HG02943 (cell line): ENCODE data around the gene CBX7.

ENCODE experiments used
- ATAC-seq: cut with Tn5 transposase; IDR thresholded peaks from one replicate; pipeline ENCODE4 v1.9.1; 2021; ENCODE audit warnings: mild to moderate bottlenecking, low read depth, moderate library complexity; ENCODE audit not compliant: unreplicated experiment

Gene CBX7

DNA sequence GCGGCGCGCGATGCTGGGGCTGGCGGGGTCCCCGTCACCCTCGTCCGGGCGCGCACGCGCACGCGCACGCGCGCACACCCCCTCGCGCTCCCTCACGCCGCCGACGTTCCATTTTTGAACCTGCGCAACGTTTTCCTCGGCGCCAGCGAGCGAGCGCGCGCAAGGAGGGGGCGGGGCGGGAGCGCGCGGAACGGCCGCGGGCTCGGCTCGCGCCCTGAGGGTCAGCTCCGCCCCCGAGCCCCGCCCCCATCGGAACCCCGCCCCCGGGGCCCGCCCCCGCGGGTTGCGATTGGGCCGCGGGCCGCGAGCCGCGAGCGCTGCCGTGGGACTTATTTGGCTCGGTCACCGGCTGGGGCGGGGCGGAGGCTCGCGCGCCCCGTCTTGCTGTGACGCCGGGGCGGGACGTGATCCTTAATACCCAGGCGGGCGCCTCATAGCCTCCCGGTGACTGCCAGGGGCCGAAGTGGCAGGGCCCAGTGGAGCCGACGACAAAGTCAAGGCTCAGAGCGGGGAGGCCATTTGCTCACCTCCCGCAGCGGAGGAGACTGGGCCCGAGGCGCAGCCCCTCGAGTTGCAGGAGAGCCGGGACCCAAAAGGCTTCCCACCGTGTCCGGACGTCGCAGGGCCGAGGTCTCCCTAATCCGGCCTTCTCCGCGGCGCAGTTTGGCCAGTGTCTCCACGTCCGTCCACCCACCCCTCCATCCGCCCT lies at the start of gene CBX7:
CBX7 (minus strand) TSS at position 170 of the 709 bp plus-strand sequence. CDS start 236 bp downstream, outside the sequence.
- ATAC-seq: peak; percentile 60

DNA sequence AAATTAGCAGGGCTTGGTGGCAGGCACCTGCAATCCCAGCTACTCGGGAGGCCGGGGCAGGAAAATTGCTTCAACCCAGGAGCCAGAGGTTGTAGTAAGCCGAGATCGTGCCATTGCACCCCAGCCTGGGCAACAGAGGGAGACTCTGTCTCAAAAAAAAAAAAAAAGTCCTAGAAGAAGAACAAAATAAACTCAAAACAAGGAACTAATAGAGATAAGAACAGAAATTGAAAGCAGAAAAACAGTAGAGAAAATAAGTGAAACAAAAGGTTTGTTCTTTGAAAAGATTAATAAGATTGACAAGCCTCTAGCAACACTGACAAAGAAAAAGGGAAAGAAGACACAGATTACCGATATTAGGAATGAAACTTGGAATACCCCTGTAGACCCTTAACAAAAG lies 45.1 kb upstream of the CBX7 start:
- ATAC-seq: no peak

DNA sequence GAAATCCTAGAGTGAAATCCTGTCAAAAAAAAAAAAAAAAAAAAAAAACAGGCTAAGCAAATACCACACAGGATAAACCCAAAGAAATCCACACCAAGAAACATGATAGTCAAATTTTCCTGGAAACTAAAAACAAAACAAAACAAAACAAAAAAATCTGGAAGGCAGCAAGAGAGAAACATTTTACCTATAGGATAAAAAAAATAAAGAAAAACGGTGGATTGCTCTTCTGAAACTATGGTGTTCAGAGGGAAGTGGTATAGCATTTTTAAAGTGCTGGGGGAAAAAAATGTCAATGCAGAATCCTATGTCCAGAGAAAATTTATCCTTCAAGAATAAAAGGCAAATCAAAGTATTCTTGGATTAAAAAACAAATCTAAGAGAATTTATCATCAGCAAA lies 41.6 kb upstream of the CBX7 start:
- ATAC-seq: no peak

DNA sequence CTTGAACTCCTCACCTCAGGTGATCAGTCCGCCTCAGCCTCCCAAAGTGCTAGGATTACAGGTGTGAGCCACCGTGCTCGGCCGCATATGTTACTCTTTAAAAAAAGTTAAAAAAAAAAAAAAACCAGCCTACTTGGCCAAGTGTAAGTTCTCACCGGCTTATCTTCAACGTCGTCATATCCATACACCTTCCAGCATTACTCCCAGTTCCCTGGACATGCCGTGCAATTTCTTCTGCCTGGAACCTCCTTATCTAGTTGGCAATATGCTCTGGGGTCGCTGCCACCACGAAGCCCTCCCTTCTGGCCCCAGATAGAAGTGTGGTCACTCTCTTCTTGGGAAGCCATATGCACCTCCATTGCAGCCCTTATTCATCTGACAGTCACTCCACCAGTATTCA lies 36.3 kb upstream of the CBX7 start:
- ATAC-seq: no peak

DNA sequence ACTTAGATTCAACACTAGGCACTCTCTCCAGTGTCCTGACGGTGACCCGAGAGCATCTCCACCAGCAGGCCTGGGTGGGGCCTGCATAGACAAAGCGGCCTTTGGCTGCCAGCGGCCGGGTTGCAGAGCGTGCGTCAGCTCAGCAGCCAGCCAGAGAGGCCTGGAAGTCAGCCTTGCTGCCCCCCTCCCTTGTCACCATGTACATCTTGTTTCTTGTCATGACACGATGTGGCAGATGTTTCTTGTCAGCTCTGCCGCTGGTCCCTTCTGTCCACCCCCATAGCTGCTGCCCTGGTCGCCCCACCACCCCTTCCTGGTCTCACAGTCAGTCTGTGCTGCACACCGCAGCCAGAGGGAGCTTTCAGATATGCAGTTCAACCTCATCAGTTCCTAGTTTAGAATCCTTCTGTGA lies 33.1 kb upstream of the CBX7 start:
- no peak for ATAC-seq

DNA sequence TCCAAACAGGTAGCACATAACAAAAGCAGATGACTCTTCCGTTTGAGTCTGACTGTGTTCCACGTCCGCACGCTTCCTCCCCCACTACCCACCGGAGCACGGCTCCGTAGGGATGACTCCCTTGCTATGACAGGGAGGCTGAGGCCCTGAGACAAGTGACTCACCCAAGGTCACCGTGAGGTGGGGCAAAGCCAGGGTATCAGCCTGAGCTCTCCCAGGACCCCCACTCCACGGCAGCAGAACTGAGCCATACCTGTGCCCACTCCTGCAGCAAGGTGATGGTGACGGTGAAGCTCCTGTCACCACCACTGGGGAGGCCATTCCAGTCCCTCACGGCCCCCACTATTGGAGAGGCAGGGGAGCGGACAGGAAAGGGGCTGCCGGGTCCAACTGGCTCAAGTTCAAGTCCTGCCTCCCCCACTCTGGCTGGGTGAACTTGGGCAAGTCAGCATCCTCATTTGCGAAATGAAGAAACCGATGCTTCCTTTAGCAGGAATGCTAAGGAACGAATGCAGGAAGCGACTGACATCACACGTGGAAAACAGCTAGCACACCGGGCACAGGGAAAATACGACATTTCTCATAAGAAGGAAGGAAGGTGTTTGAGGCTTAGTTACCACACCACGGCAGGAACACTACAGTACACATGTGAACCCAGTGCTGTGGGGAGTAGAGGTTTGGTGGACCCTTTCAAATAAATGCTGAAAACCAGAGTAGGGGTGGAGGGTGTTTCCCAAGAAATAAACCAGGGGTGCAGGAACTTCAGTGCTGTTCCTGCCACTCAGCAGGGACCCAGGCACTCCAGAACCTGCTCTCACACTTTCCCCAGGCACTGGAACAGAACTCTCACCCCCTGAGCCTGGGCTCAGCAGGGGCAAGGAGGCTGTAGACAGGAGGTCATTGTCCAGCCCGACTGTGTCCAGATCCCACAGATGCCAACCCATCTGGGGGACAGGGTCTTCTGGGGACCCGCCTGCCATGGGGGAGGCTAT lies 32.4 kb upstream of the CBX7 start:
- ATAC-seq: no peak

DNA sequence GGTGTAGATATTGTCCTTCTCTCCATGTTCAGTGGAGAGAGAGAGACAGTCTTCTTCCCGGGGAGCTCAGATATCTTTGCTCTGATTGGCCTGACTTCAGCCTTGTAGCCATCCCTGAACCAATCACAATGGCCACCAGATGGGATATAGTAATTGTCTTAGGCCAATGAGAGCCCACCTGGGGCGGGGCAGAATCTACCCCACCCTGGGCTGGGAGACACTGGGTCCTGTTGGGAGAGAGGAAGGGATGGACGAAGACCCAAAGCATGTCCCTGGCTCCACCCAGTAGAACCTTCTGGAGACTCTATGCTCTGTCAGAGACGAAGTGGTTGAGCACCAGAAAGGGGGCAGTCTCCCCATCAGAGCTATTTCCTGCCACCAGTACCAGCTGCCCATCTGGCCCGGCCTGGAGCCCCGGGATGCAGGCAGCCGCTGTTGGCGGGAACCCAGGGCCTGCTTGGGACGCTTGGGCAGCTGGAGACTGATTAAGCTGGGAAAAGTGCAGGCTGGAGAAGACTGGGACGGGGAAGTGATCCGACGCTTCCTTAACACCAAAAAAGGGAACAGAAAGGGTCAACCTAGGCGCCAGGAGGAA lies 31.6 kb upstream of the CBX7 start:
- no peak for ATAC-seq

DNA sequence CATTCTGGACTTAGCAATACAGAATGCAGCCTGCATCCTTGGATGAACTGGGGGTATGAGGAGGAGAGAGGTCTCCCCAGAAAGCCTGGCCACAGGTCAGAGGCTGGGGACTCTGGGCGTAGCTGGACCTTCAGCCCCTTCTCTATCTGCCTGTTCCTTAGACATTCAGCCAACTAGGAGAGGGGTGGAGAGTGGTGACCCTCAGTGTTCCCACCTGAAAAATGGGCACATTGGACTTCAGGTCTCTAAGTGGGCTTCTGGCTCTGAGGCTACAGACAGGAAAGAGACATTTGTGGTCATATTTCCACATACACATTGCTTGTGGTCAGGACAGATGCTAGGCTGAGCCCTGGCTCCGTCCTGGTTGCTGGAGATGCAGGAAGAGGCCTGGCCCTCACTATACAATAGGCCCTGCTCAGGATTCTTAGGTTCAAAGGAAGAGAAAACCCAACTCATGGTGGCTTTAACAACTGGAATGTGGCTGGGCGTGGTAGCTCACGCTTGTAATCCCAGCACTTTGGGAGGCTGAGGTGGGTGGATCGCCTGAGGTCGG lies 30.1 kb upstream of the CBX7 start:
- ATAC-seq: no peak

DNA sequence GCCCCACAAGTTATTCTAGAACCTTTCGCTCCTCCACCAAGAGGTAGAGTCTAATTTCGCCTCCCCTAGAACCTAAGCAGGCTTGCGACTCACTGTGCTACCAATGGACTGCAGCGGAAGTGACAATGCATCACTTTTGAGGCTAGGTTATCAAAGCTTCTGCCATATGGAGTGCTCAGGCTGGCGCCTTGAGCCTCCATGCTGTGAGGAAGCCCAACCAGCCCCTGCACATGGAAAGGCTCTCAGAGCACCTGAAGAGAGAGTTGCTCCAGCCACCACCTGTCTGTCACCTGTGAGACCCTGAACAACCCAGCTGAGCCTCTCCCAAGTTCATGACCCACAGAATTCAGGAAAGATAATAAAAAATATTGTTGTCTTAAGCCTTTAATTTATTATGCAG lies 29.3 kb upstream of the CBX7 start:
- no peak for ATAC-seq

DNA sequence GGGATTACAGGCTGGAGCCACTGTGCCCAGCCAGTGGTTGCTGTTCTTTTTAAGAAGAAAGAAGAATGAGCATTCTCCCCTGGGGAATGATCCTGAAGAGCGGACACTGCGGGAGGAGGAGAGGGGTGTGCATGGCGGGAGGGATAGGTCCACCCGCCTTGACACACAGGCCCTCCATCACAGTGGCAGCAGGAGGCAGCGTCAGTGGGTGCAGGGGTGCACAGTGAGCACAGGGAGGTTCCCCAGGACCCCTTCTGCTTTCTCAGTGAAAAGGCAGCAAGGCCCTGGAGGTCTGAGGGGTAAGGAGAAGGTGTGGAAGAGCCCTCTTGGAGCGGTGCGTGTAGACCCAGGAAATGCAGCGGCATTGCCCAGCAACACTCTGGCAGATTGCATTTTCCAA lies 28.9 kb upstream of the CBX7 start:
- no peak for ATAC-seq

DNA sequence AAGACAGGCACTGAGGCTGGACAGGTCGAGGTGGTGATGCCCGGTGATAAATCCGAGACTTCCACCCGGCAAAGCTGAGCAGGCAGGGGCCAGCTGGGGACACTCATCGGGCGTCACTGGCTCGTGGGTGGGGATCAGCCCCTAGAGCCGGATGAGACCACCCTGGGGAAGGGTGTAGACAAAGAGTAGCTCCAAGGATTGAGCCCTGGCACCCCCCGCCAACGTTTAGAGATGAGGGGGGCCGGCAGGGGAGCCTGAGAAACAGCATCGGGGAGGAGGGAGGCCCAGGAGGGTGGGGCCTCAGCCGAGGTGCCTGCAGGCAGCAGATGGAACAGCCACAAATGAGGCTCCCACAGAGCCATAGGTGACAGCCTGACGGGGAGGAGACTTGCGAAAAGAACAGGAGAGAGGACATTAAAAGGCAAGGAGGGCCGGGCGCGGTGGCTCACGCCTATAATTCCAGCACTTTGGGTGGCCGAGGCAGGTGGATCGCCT lies 27.4 kb upstream of the CBX7 start:
- no peak for ATAC-seq

DNA sequence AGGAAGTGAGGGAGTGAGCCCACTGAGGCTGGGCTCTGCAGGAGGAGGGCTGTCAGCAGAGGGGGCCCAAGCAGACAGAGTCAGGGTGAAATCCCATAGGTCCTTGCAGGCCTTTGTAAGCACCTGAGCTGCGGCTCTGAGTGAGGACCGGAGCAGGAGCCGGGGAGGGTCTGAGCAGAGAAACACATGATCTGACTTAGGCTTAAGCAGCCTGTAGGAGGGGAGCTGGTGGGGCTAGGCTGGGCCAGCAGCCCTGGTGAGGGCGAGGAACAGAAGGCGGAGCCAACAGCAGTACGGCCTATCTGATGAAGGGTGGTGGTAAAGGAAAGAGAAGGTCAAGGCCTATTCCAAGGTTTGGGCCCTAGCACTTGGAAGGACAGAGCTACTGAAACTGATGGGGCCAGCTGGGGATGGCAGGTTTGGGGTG lies 26.9 kb upstream of the CBX7 start:
- no peak for ATAC-seq

DNA sequence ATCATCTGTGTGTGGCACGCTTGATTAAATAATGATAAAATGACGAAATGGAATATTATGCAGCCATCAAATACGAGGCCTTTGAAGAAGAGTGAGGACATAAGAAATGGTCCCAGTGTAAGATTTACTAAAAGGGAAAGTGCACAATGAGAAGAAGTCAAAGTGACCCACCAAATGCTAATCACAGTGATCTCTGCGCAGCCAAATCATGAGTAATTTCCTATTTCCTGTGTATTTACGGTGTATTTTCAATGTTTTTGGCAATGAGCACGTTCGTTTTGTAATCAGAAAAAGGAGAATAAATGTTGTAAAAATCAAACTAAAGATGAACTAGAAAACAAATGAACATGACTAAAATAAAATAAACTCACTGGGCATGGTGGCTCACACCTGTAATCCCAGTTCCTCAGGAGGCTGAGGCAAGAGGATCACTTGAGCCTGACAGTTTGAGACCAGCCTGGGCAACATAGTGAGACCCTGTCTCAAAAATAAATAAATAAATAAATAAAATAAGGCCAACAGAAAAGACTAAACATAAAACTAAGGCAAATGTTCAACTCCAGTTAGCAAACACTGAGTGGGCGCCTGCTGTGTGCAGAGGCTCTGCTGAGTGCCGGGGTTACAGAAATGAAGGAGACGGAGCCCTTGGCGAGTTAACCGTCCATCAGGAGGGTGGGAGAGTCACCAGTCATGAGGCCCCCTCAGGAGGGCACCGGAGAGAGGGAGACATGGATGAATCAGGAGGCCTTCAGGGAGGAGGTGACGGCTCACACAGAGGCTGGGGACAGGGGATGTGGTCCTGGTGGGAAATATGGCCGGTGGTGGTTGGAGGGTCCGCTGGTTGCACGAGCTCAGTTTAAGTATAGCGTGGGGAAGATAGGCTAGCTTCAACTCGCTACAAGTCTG lies 26.0 kb upstream of the CBX7 start:
- ATAC-seq: no peak

DNA sequence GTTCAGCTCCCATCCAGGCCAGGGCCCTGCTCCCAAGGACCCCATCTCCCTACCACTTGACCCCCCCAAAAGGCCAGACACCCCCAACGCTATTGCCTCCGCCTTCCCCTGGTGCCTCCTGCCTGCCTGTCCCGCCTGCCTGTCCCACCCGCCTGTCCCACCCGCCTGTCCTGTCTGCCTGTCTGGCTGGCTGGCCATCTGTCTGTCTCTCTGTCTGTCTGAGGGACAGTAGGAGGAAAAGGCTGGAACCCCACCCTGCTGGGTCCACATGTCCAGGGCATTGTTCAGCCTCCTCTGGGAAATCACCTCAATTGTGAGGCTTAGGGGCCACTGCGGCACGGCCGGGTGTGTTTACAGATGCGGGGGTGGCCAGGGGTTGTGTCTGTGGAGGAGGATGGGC lies 25.3 kb upstream of the CBX7 start:
- ATAC-seq: no peak

DNA sequence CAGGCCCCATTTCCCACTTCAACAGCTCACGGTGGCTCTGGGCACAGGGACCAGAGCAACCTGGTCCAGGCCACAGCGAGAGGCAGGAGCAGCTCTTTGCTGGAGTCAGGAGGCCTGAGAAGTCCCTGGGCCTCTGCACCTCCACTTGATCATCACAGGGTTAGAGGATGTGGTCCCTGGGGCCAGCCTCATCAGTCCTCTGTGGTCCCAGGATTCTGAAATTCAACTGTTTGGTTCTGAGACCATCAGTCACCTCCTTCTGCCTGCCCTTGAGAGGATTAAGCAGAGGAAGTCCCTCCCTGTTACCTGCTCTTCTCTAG lies 24.9 kb upstream of the CBX7 start:
- no peak for ATAC-seq

DNA sequence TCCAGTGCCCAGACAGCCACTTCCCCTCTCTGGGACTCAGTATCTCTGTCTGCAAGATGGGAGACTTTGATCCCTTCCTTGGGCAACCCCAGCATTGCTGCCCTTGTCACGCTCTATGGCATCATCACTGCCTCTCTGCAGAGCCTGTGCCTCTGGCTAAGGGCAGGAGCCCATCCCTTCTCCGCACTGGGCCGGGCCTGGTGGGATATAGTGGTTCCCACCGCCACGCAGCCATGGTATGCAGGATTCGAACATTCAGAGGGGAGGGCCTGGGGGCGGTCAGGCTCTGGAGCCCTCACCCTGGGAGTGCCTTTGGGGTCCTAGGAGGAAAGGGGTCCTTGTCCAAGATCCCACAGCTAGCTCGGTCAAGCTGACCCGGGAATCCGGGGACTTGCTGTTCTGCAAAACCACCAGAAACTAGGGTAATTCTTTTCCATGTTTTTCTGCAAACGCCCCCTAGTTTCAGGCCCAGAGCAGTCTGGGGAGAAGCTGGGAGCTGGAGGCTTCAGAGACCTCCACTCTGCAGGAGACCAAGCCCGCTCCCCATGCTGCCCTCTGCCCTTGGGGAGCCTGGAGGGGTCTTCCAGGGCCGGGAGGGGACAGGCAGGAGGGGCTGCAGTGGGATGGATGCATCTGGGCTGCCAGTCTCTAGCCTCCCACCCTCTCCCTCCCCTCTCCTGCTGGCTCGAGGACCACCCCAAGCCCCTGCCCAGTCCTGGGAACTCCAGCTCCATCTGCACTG lies 24.4 kb upstream of the CBX7 start:
- no peak for ATAC-seq

DNA sequence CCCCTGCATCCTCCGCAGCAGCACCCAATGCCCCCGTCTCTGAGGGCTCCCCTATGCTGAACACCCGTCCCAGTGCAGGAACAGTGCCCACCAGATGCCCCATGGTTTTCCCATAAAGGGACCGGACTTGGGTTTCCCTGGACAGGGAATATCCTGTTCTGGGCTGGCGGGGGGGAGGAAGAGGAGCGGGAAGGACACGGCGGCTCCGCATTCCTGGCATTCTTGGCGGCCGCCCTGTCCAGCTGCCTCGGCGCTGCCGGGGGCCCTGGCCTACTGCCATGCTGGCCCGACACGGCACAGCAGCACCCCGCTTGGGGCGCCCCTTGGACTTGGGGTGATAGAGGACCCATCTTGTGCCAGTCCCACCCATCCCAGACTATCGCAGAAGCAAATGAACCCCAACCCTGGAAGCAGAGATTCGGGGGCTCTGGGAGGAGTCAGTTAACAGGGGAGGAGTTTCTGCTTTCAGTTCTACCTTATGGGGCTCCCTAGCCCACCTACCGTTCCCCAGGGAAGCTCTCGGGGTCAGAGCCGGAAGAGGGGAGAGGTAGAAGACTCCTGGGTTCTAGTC lies 23.7 kb upstream of the CBX7 start:
- ATAC-seq: no peak

DNA sequence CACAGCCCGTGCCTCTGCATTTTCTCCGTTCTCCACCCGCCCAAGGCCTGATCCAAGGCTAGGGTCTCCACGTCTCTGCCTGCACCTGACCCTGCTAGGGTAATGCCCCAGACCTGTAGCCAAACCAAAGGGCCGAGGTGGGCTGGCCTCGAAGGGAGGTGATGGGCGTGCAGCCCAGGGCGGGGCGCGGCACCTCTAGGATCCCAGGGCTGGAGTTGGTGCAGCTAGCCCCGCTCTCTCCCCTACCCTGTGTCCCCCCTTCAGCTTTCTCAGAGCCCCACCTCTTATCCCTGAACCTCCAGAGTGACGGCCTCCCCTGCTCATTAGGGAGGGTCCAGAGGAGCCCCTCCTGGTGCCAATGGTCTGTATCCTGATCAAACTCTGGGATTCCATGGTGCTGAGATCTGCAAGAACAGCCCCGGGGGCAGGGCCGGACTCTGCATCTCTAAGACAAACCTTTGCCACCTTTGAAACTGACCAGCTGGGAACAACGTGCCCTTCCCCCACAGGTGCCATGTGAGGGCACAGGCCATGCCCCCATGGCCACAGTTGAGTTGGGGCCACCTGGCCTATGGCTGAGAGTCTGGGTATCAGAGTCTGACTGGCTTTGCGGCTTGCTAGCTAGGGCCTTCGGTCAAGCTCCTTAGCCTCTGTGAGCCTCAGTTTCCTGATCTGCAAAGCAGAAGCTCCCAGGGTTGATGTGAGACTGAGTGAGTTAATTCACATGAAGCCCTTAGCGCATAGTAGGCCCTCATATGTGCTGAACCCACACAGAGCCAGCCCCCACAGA lies 23.1 kb upstream of the CBX7 start:
- ATAC-seq: no peak
